Measurements from ENCODE around the gene CFAP410.

GRCh38 chr21:44377922-44378645 is 38.9 kb upstream of the CFAP410 start:
- TF ChIP-seq ZNF276 (CRISPR knock-in tag; IDR thresholded peaks at IDR 0.05; ENCODE audit: low read depth) (no peak), PTBP1 (IDR thresholded peaks at IDR 0.05; ENCODE audit: low read depth, low read length, poor library complexity, severe bottlenecking) (no peak), ZNF768 (CRISPR knock-in tag; IDR thresholded peaks at IDR 0.05) (no peak), GPBP1L1 (CRISPR knock-in tag; IDR thresholded peaks at IDR 0.05) (no peak), POLR2A (IDR thresholded peaks at IDR 0.05; ENCODE audit: insufficient read depth in 1 of 2, low read depth in 2 of 2, low read length in 2 of 2) (no peak)
